NOMO-1 treated with dmso at 0.1 percent for 144 hours (cell line): ENCODE results near the gene ZNF823.

Source experiments
- DNase-seq: peaks from one replicate; lab custom pipeline; 2025; ENCODE audit not compliant: unreplicated experiment; lab: John Stamatoyannopoulos, UW

The ZNF823 gene

DNA sequence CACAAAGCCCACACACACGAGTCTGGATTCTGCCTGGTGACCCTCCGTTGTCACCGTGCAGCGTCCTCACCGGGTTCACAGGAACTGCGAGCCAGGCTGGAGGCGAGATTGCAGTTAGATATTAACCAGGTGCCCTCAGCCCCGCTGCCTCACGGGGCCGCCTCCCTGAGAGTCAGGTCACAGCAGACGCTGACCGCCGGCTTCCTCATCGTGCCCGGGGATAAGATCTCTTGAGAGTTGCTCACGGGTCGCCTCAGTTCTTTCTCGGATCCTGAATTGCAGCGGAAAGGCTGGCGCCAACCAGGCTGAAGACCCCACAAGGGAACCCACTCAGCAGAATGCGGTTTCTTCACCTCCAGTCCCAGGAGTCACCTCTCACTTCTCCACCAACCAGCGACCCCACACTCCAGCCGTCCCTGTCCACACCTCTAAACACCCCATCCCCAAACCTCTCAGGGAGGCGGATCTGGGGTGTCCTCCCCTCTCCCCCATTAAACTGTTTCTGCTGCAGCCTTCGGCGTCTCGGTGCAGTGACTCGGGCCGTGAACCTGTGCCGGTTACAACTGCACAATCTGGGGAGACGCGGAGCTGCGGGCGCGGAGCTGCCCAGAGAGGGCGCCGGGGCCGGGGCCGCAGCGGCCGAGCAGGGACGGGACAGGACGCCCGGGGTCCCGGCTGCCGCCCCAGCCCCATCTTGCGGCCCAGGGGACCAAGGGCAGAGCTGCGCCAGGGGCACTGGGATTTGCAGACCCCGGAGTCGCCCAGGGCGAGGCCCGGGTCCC, 591 bp downstream of the ZNF823 start:
- peak; percentile 5 for DNase-seq

DNA sequence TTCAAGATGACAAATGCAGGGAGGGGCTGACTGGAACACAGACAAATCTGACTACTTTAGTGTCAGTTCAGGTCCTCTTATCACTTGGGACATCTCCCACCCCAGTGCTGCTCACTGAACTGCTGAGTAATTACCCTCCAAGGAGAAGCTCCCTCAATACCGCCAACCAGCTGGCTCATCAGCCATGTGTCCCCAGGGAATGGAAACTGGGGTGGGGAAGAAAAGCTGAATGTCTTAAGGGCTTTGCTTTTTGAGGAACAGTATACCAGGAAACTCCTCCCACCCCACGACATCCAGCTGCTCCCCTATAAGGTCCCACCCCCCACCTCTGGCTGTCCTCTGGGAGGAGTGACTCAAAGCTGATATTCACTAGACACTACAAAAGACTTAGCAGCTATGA, 2.0 kb downstream of the ZNF823 start:
- DNase-seq = no peak

DNA sequence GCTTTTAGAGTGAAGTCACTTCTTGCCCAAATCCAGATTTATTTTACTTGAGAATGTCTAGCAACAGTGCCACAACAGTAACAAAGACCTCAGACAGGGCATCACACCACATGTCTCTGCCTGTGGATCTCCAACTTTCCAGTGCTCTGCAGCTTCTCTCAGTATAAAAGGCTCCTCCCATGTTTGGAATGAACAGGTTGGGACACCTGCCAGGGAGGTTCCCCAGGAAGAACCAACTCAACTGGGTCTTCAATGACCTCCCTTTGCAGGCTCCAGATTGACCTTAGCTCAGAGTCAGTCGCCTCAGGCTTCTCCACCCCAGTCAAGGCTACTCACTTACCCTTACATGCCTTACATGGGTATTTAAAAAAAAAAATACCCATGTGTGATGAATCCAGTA, 3.4 kb downstream of the ZNF823 start:
- no peak for DNase-seq

DNA sequence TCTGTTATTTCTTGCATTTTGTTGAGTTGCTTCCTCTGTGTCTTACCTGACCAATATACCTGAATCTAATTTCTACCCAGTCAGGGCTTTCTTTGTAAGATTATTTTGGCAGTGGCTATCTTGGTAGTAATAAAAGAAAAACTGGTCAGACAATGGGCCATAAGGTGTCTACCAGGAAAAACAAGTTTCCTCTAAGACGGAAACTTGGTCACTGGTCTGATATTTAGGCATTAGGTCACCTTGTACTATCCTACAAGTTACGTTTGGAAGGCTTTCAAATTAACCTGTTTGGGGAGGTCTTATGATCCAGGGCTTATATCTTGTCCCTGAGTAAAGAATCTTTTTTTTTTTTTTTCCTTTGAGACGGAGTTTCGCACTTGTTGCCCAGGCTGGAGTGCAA, 9.2 kb downstream of the ZNF823 start:
- no peak for DNase-seq

DNA sequence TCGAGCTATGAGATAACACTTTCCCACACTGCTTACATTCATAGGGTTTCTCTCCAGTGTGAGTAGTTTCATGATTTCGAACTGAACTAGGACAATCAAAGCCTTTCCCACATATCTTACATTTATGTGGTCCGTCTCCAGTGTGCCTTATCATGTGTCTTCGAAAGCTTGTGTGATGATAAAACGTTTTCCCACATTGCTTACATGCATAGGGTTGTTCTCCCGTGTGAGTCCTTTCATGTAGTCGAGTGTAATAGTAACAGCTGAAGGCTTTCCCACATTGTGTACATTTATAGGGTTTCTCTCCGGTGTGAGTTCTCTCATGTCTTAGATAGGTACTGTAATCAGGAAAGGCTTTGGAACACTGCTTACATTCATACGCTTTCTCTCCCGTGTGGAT, 16.3 kb downstream of the ZNF823 start:
- DNase-seq = no peak

DNA sequence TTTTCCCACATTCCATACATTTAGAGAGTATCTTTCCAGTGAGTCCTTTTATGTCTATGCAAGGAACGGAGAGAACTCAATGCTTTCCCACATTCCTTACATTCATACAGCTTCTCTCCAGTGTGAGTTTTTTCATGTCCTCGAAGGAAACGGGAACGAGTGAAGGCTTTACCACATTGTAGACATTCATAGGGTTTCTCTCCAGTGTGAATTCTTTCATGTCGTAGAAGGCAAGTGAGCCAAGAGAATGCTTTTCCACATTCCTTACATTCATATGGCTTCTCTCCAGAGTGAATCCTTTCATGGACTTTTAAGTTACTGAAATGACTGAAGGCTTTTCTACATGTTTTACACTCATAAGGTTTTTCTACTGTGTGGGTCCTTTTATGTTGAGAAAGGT, 17.1 kb downstream of the ZNF823 start:
- DNase-seq = no peak

DNA sequence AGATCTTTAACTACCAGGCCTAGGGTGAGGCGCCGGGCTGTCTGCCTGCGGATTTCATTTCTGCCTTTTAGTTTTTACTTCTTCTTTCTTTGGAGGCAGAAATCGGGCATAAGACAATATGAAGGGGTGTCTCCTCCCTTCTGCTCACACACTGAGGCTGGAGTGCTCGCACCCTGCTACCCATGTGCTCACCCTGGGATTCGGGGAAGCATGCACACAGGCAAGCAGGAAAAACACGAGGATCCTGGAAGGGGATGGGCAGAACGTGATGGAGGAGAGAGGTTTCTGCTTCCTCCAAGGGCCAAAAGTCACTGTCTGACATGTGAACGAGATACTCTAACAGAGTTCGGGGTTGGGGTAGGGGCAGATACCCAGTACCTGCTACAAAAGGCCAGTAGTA, 28.4 kb downstream of the ZNF823 start:
- DNase-seq = no peak

DNA sequence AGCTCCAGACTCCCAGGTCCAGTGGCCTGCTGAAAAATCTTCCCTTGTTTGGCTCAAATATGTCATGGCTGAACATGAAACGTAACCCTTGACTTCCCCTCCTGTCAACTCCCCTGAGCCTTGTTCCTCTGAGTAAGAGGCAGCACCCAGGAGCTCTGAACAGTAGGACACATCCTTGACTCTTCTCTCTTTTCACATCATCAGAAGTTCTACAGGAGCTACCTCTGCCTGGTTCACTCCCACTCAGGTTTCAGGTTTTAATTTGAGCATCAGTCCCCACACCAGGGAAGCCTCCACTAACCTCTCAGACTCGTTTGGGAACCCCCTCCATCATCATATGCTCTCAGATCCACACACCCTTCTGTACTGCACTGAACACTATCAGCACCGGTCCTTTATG, 30.3 kb downstream of the ZNF823 start:
- no peak for DNase-seq

DNA sequence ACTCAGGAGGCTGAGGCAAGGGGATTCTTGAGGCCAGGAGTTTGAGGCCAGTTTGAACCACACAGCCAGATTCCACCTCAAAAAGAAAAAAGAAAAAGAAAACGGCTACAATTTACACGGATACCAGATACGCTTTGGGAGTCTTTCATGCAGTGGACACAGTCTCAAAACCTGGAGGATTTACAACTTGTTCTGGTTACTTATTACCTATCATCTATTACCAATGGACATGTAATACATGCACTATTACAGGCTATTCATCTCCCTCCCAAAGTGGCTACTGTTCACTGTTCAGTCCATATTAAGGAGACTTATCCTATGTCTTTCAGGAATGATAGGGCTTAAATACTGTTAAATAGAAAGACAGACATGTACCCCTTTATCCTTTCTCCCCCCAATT, 33.3 kb downstream of the ZNF823 start:
- DNase-seq = no peak

DNA sequence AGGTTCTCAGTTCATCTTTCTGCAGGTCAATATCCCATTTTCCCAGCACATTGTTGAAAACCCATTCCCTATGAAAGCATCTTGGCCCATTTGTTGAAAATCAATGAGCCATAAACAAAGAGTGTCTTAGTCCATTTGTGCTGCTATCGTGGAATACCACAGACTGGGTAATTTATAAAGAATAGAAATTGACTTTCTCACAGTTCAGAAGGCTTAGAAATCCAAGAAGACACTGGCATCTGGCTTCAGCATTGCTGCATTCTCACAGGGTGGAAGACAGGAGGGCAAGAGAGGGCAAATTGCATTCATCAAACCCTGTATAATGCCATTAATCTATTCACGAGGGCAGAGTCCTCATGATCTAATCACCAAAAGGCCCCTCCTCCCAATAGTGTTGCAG, 34.1 kb downstream of the ZNF823 start:
- DNase-seq = no peak

DNA sequence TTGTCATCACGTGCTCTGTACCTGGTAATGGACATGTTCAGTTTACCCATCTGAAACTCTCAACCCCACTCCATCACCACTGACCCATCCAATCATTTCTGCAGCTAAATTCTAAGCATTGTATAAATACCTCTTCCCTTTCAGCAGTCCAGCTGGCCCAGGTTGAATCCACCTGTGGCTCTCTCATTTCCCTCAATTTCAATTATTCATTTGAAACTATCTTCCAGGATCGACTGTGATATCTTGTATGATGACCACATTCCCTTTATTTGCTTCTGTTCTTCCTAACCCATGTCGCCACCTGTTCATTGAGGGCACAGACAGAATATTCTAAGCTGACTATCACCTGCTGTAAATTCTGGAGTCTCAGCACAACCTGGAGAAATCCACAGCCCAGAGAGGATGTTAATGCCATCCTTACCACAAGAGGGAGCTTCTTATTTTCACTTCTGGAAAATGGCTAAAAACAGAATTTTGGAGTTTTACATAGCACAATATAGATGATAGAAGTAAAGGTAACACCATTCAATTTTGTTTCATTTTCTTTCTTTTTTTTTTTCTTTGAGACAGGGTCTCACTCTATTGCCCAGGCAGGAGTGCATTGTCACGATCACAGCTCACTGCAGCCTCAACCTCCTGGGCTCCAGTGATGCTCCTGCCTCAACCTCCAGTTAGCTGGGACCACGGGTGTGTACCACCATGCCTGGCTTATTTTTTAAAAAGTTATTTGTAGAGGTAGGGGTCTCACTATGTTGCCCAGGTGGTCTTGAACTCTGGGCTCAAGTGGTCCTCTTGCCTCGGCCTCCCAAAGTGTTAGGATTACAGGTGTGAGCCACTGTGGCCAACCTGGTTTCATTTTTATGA, 38.6 kb downstream of the ZNF823 start:
- DNase-seq = no peak

DNA sequence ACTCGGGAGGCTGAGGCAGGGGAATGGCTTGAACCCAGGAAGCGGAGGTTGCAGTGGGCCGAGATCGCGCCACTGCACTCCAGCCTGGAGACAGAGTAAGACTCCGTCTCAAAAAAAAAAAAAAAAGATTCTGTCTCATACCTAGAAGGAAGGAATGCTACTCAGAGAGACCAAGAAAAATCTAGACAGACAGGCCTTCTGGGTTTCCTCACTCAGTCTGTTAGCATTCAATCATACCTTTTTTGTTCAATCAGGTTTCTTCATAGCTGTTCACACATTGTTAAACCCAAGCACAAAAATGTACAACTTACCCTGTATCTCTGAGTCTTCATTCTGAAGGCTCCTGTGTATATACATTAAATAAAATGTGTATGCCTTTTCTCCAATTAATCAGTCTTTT, 40.5 kb downstream of the ZNF823 start:
- no peak for DNase-seq

DNA sequence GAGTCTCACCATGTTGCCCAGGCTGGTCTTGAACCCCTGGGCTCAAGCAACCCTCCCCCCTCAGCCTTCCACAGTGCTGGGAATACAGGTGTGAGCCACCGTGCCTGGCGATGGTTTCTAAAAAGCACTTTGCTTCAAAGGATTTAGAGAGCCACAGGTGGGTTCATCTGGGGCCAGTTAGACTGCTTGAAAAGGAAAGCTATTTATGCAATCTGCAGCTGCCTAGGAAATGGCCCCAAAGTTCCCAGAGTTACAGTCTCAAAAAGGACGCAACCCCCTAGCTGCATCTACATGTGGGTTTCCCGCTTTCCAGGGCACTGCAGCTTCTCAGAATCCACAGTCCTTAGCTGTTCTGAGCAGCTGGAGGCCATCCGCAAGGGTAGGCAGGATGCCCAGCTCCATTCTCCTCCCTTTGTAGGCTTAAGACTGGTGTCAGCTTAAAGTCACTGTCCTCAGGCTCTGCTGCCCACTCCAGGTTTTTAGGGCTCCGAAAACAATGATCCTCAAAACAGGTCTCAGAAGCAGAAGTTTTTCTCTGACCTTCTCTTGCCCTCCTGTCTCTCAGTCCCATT, 41.4 kb downstream of the ZNF823 start:
- no peak for DNase-seq

DNA sequence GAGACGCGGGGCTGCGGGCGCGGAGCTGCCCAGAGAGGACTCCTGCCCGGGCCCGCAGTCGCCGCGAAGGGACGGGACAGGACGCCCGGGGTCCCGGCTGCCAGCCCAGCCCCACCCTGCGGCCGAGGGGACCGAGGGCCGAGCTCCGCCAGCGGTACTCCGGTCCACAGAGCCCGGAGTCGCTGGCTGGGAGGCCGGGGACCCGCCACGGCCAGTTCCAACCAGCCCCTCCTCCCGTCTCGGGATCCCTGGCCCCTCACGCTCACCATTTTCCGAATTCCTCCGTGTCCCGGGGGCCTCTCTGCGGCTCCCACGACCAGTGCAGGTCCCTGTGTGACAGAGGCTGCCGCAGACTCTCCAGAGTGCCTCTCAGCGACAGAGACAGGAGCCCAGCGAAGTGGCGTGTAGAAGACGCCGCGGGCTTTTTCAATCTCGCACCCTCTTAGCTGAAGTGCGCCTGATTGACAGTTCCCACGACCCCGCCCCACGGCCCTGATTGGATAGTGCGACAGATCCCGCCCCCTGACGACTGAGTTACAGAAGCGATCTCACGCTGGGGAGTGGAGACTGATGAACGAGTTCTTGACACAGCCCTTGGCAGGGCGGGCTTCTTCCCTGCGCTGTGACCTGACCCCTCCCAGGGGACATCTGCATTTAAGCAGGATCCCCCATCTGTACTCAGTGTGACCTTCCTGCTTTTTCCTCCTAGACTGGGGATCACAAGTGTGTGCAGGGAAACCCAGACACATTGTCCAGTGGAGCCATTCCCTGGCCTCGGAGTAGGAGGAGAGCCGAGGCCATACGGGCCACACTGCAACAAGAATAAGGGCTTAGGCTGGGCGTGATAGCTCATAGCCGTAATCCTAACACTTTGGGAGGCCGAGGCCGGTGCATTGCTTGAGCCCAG, 44.0 kb downstream of the ZNF823 start:
- DNase-seq = no peak

DNA sequence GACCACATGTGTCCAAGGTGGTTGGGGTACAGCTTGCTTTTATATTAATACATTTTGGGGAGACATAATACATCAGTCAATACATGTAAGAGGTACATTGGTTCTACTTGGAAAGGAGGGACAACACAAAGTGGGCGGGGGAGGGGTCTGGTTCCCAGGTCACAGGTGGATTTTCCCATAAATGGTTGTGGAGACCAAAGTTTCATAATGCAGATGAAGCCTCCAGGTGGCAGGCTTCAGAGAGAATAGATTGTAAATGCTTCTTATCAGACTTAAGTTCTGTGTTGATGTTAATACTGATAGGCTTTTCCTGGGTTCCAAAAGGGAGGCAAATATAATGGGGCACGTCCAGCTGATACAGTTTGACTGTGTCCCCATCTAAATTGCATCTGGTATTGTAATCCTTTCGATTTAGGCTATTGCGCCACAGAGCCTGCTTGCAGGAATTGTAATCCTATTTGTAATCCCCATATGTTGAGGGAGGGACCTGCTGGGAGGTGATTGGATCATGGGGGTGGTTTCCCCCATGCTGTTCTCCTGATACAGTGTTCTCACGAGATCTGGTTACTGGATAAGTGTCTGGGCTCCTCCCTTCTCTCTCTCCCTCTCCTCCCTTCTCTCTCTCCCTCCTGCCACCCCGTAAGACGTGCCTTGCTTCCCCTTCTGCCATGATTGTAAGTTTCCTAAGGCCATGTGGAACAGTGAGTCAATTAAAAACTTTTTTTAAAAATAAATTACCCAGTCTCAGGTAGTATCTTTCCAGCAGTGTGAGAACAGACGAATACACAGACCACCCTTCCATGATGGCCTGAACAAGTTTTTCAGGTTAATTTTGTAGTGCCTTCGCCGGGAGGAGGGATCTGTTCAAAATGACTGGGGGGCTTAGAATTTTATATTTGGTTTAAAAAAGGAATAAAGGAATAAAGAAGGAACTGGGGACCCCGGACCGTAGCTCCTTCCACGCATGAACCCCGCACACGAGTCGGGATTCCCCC, 44.9 kb downstream of the ZNF823 start:
- DNase-seq = no peak

DNA sequence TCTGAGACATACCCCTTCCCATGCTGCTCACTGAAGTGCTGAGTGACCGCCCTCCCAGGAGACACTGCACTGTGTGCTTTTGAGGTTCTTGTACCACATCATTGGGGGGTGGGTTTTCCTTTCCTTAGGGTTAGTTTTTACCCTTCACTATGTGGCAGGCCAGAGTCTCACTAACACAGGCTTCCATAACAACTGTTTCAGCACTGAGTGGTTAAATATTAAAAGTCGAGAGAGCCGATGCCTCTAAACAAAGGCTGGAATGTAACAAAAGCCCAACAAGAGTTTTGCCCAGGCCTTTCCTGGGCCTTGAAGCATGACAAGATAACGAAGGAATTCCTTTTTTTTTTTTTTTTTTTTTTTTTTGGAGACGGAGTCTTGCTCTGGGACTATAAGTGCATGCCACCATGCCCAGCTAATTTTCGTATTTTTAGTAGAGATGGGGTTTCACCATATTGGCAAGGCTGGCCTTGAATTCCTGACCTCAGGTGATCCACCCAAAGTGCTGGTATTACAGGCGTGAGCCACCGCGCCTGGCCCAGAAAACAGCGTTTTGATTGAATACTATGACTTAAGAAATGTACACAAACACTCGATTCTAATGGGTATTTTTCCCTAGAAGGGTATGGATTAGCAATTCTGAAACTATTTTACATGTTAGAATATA, 46.5 kb downstream of the ZNF823 start:
- DNase-seq = no peak

DNA sequence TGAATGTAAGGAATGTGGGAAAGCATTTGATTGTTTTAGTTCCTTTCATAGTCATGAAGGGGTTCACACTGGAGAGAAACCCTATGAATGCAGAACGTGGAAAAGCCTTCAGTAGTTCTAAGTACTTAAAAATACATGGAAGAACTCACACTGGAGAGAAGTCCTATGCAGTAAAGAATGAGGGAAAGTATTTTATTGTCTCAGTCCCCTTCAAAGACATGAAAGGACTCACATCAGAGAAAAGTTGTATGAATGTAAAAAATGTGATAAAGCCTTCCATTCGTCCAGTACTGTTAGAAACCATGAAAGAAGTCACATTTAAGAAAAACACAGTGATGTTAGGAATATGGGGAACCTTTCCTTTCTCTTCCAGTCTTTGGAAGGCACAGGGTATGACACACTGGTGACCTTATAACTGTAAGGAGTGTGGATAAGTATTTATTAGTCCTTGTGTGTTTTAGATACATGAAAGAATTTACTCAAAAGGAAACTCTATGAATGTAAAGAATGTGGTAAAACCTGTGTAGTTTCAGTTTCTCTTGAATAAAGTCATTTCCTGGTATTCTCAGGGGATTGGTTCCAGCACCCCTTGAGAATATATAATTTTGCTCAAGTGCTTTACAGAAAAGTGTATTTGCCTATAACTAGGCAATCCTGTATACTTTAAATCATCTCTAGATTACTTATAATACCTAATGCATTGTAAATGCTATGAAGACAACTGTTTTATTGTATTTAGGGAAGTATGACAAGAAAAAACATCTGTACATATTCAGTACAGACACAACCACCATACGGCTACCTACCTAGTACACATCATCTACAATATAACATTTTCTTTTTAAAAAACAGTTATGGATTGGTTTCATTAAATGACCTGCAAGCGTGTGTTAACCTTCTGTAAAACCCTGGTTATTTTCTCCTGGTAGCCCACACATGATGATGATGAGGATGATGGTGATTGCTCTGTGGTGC, 52.8 kb downstream of the ZNF823 start:
- no peak for DNase-seq

DNA sequence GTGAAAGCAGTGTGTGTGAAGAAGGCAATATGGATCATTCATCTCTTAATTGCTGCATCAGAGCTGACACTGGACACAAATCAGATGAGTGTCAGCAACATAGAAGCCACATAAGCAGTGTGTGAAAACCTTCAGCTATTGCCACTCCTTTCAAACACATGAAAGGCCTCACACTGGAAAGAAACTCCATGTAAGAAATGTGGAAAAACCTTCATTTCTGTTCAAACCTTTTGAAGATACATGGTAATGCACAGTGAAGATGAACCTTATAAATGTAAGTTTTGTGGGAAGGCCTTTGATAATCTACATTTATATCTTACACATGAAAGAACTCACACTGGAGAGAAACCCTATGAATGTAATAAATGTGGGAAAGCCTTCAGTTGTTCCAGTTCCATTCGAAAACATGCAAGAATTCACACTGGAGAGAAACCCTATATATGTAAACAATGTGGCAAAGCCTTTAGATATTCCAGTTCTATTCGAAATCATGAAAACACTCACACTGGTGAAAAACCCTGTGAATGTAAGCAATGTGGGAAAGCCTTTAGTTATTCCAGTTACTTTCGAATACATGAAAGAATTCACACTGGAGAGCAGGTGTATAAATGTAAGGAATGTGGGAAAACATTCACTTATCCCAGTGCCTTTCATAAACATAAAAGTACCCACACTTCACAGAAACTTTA, 53.6 kb downstream of the ZNF823 start:
- DNase-seq = no peak
